Neuronal stem cell (in vitro differentiated cells): Measurements from ENCODE around the gene IL20RB.

Experiments
- DNase-seq: peaks from one replicate; pipeline ENCODE4 v3.0.0-alpha.2; 2013; ENCODE audit warnings: low spot score
- H2AFZ ChIP-seq: one replicate; pipeline ENCODE4 v1.6.1; 2013; ENCODE audit warnings: mild to moderate bottlenecking, low read length, inconsistent platforms
- H2AK5ac ChIP-seq: 2 replicates; pipeline ENCODE4 v1.6.1; 2013; ENCODE audit warnings: low read depth, mild to moderate bottlenecking, inconsistent platforms, low read length, moderate library complexity, mixed read lengths
- H2BK120ac ChIP-seq: 2 replicates; pipeline ENCODE4 v1.6.1; 2013; ENCODE audit warnings: low read depth, mild to moderate bottlenecking, inconsistent platforms, low read length, moderate library complexity, mixed read lengths
- H2BK12ac ChIP-seq: one replicate; pipeline ENCODE4 v1.6.1; 2013; ENCODE audit warnings: low read length, inconsistent platforms
- H2BK15ac ChIP-seq: 2 replicates; pipeline ENCODE4 v1.6.1; 2013; ENCODE audit warnings: mild to moderate bottlenecking, low read length, inconsistent platforms, mixed read lengths
- H2BK5ac ChIP-seq: one replicate; pipeline ENCODE4 v1.6.1; 2013; ENCODE audit warnings: inconsistent platforms, mild to moderate bottlenecking, low read length, moderate library complexity
- H3K14ac ChIP-seq: one replicate; pipeline ENCODE4 v1.6.1; 2013; ENCODE audit warnings: low read length, inconsistent platforms
- H3K18ac ChIP-seq: 2 replicates; pipeline ENCODE4 v1.6.1; 2013; ENCODE audit warnings: low read length, inconsistent platforms
- H3K23ac ChIP-seq: 2 replicates; pipeline ENCODE4 v1.6.1; 2013; ENCODE audit warnings: low read depth, mild to moderate bottlenecking, mixed read lengths, low read length, inconsistent platforms; ENCODE audit not compliant: poor library complexity
- H3K27ac ChIP-seq: replicated peaks from 3 replicates; pipeline ENCODE4 v1.5.1; 2013; ENCODE audit warnings: low read length, inconsistent platforms
- H3K27me3 ChIP-seq, 3 experiments: 2 replicates each; pipeline ENCODE4 v1.6.1; 2013; ENCODE audit warnings: low read length in 3 of 3, mild to moderate bottlenecking in 2 of 3, inconsistent platforms in 1 of 3, low read depth in 1 of 3, mixed read lengths in 1 of 3, moderate library complexity in 1 of 3; ENCODE audit not compliant: control insufficient read depth in 3 of 3, insufficient read depth in 3 of 3
- H3K36me3 ChIP-seq, 2 donors: replicated peaks in 1 of 2; 2 replicates each; pipeline ENCODE4 v1.6.1; 2013; ENCODE audit warnings: low read length in 2 of 2; ENCODE audit not compliant: control insufficient read depth in 2 of 2, insufficient read depth in 2 of 2
- H3K4ac ChIP-seq: 2 replicates; pipeline ENCODE4 v1.6.1; 2013; ENCODE audit warnings: inconsistent platforms, mild to moderate bottlenecking, low read length, moderate library complexity
- H3K4me1 ChIP-seq, 2 donors: 1 replicate in 1 of 2; 2 replicates in 1 of 2; pipeline ENCODE4 v1.6.1; 2013; ENCODE audit warnings: low read length in 2 of 2, low read depth in 1 of 2; ENCODE audit not compliant: control insufficient read depth in 2 of 2, insufficient read depth in 1 of 2
- H3K4me2 ChIP-seq: one replicate; pipeline ENCODE4 v1.6.1; 2013; ENCODE audit warnings: mild to moderate bottlenecking, low read length, inconsistent platforms; ENCODE audit not compliant: insufficient read depth, poor library complexity, severe bottlenecking
- H3K4me3 ChIP-seq, 2 donors: 2 replicates each; pipeline ENCODE4 v1.5.1; 2013; ENCODE audit warnings: low read length in 2 of 2, mild to moderate bottlenecking in 2 of 2, inconsistent platforms in 1 of 2, moderate library complexity in 1 of 2
- H3K79me1 ChIP-seq: one replicate; pipeline ENCODE4 v1.6.1; 2013; ENCODE audit warnings: low read depth, mild to moderate bottlenecking, inconsistent platforms, low read length, moderate library complexity
- H3K9ac ChIP-seq: one replicate; pipeline ENCODE4 v1.6.1; 2013; ENCODE audit warnings: mild to moderate bottlenecking, low read depth, low read length, inconsistent platforms; ENCODE audit not compliant: poor library complexity
- H3K9me3 ChIP-seq, 2 donors: replicated peaks in 1 of 2; 2 replicates each; pipeline versions ENCODE3 to v1.6.1; 2013; ENCODE audit warnings: low read length in 2 of 2, mild to moderate bottlenecking in 2 of 2, inconsistent platforms in 1 of 2, low read depth in 1 of 2, mixed read lengths in 1 of 2, moderate library complexity in 1 of 2; ENCODE audit not compliant: control insufficient read depth in 2 of 2, insufficient read depth in 1 of 2
- H4K8ac ChIP-seq: one replicate; pipeline ENCODE4 v1.6.1; 2013; ENCODE audit warnings: low read depth, mild to moderate bottlenecking, inconsistent platforms, low read length, moderate library complexity
- H4K91ac ChIP-seq: one replicate; pipeline ENCODE4 v1.6.1; 2013; ENCODE audit warnings: low read length, low read depth, mild to moderate bottlenecking, inconsistent platforms; ENCODE audit not compliant: poor library complexity
- WGBS, 2 donors: extraction: QIAGEN DNeasy Blood & Tissue Kit; methylation state at CpG; one replicate each; pipeline ENCODE4 v1.1.7; 2013; ENCODE audit warnings: missing lambda C conversion rate in 2 of 2, mixed read lengths in 1 of 2; ENCODE audit not compliant: insufficient read length in 2 of 2, insufficient replicate concordance in 1 of 2; ENCODE audit errors: extremely low coverage in 2 of 2; 5-methylcytosine and 5-hydroxymethylcytosine counted together

Gene IL20RB

GRCh38 chr3:136949708-136950107 is 8.1 kb upstream of the IL20RB start:
- H2AK5ac ChIP-seq, result no peak overlapping the region
- no peak overlapping the region for H3K27ac ChIP-seq
- H3K79me1 ChIP-seq, result no peaks in the 10 kb centered on the region
- no peak overlapping the region for H2BK120ac ChIP-seq
- H3K23ac ChIP-seq, result no peak overlapping the region
- no peak overlapping the region for H3K9ac ChIP-seq
- H3K9me3 ChIP-seq, result peaks cover 0 to 7% of the 10 kb centered on the region in 2 donors
- H2BK15ac ChIP-seq, result no peak overlapping the region
- no peak for DNase-seq
- H2BK12ac ChIP-seq, result no peak overlapping the region
- no CpG with 5 or more reads among the region's 2 CpGs for WGBS, 2 donors
- no peak overlapping the region for H3K4me3 ChIP-seq
- no peak overlapping the region for H4K8ac ChIP-seq
- H3K18ac ChIP-seq, result no peak overlapping the region
- no peak overlapping the region for H3K14ac ChIP-seq
- H3K36me3 ChIP-seq, result peaks cover 2 to 22% of the 10 kb centered on the region in 2 donors
- H2AFZ ChIP-seq, result no peak overlapping the region
- H3K27me3 ChIP-seq, result no peaks in the 10 kb centered on the region
- H4K91ac ChIP-seq, result no peak overlapping the region
- no peaks in the 10 kb centered on the region for H3K4me1 ChIP-seq
- no peak overlapping the region for H3K4ac ChIP-seq
- no peak overlapping the region for H2BK5ac ChIP-seq
- H3K4me2 ChIP-seq, result no peak overlapping the region

GRCh38 chr3:136950623-136951022 is 7.2 kb upstream of the IL20RB start:
- Histone ChIP-seq H2BK12ac (no peak overlapping the region), H2AK5ac (no peak overlapping the region), H2BK120ac (no peak overlapping the region), H3K18ac (no peak overlapping the region), H3K36me3 (peaks cover 2 to 18% of the 10 kb centered on the region in 2 donors), H3K4me1 (peaks cover 0 to 2% of the 10 kb centered on the region in 2 donors), H2BK5ac (no peak overlapping the region), H3K4me2 (no peak overlapping the region), H3K79me1 (no peaks in the 10 kb centered on the region), H3K9ac (no peak overlapping the region), H3K4me3 (no peak overlapping the region), H3K9me3 (peaks cover 0 to 4% of the 10 kb centered on the region in 2 donors), H3K27me3 (no peaks in the 10 kb centered on the region), H3K4ac (no peak overlapping the region), H3K23ac (no peak overlapping the region), H2AFZ (no peak overlapping the region), H3K14ac (no peak overlapping the region), H4K91ac (no peak overlapping the region), H2BK15ac (no peak overlapping the region), H4K8ac (no peak overlapping the region), H3K27ac (no peak overlapping the region)
- DNase-seq, result no peak
- WGBS, 2 donors, result no CpG with 5 or more reads among the region's 1 CpG

GRCh38 chr3:136952292-136952691 is 5.5 kb upstream of the IL20RB start:
- no peaks in the 10 kb centered on the region for H3K27me3 ChIP-seq
- no peak overlapping the region for H3K4me2 ChIP-seq
- no peak overlapping the region for H2AFZ ChIP-seq
- no peak overlapping the region for H2BK5ac ChIP-seq
- no peak overlapping the region for H2BK15ac ChIP-seq
- no peak overlapping the region for H3K14ac ChIP-seq
- WGBS, 2 donors, result no CpG with 5 or more reads among the region's 1 CpG
- H4K91ac ChIP-seq, result no peak overlapping the region
- DNase-seq, result no peak
- H3K36me3 ChIP-seq, result peaks cover 2 to 8% of the 10 kb centered on the region in 2 donors
- H2BK120ac ChIP-seq, result no peak overlapping the region
- H3K23ac ChIP-seq, result no peak overlapping the region
- no peak overlapping the region for H3K4ac ChIP-seq
- H2AK5ac ChIP-seq, result no peak overlapping the region
- no peak overlapping the region for H3K9ac ChIP-seq
- no peaks in the 10 kb centered on the region for H3K9me3 ChIP-seq
- H4K8ac ChIP-seq, result no peak overlapping the region
- no peak overlapping the region for H3K18ac ChIP-seq
- no peak overlapping the region for H3K4me3 ChIP-seq
- no peaks in the 10 kb centered on the region for H3K79me1 ChIP-seq
- H3K4me1 ChIP-seq, result peaks cover 0 to 2% of the 10 kb centered on the region in 2 donors
- H3K27ac ChIP-seq, result no peak overlapping the region
- H2BK12ac ChIP-seq, result no peak overlapping the region

- Histone ChIP-seq H2AK5ac (no peak overlapping the region), H3K14ac (no peak overlapping the region), H2BK120ac (no peak overlapping the region), H2BK15ac (no peak overlapping the region), H3K4me3 (no peak overlapping the region), H4K8ac (no peak overlapping the region), H3K9me3 (no peaks in the 10 kb centered on the region), H2AFZ (no peak overlapping the region), H3K27ac (no peak overlapping the region), H3K36me3 (peaks cover 2 to 4% of the 10 kb centered on the region in 2 donors), H3K79me1 (no peaks in the 10 kb centered on the region), H2BK5ac (no peak overlapping the region), H2BK12ac (no peak overlapping the region), H3K4ac (no peak overlapping the region), H3K4me1 (peaks cover 0 to 4% of the 10 kb centered on the region in 2 donors), H3K18ac (no peak overlapping the region), H3K9ac (no peak overlapping the region), H3K23ac (no peak overlapping the region), H4K91ac (no peak overlapping the region), H3K4me2 (no peak overlapping the region), H3K27me3 (no peaks in the 10 kb centered on the region)
- WGBS, 2 donors, result no CpG with 5 or more reads among the region's 2 CpGs
- DNase-seq, result no peak
Measured at GRCh38 chr3:136954251-136954650, 3.5 kb upstream of the IL20RB start.
